Measurements from ENCODE around the gene ELF3.
"Not testable (repeated sequence)": the region's sequence is repeated elsewhere in the genome, so short reads cannot be mapped to it uniquely, and the experiment has no call there.

Gene ELF3

DNA sequence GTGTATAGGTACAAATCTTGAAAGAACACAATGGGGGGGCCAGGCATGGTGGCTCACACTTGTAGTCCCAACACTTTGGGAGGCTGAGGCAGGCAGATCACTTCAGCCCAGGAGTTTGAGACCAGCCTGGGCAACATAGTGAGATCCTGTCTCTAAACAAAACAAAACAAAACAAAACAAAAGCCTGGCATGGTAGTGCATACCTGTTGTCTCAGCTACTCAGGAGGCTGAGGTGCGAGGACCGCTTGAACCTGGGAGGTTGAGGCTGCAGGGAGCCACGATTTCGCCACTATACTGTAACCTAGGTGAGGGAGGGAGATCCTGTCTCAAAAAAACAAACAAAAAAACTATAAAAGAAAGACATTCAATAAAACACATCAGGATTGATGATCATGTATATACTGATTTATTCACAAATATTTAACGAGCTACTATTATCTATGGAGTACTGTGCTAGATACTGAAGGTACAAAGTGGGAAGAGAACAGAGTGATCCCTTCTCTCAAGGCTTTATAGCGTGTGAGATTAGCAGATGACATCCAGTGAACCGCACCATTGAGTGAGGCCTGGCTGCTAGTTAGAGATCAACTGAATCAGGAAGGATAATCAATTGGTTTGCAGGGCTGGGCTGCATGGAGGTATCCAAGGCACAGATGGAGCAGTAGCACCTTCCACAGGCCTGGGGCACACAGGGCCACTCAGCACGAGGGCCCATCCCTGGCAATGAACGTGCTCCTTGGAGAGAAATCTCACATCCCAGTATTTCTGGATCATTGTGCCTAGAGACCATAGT lies 26.4 kb downstream of the ELF3 start:
- DNase-seq: no peak

DNA sequence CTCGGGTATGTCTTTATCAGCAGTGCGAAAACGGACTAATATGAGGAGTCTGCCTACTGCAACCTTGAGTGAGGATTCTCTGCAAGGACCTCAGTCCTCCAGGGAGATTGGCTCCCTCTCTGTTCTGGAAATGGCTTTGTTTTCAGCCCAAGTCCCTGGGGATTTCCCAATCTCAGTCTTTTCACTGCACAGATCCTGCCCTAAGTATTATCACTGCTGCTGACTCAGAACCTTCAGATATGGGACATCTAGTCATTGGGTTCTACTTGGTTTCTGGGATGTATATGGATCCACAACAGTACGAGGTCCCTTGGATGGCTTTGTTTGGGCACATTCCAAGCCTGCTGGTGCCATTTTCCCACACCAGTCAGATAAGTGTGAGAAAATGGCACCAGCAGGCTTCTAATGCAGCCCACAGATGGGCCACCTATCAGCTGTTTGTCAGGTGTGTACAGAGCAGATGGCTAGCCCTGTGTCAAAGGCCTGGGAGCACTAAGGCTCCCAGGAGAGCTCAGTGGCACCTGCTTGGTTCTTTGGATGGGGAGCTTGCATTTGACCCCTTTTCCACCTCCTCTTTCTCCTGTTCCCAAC lies 27.4 kb downstream of the ELF3 start:
- no peak for DNase-seq

DNA sequence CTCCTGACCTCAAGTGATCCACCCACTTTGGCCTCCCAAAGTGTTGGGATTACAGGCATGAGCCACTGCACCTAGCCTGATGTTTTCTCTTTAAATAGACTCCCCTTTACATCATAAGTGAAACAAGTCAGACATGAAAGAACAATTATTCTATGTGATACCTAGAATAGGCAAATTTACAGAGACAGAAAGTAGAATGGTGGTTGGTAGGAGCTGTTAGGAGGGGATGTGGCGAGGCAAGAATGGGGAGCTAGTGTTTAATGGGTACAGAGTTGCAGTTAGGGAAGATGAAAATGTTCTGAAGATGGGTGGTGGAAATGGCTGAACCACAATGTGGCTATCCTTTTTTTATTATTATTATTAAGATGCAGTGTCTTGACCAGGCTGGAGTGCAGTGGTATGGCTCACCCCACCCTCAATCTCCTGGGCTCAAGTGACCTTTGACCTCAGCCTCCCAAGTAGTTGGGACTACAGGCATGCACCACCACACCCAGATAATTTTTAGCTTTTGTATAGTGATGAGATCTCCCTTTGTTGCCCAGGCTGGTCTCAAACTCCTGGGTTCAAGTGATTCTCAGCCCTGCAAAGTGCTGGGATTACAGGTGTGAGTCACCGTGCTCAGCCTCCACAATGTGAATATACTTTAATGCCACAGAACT lies 28.4 kb downstream of the ELF3 start:
- no peak for DNase-seq

DNA sequence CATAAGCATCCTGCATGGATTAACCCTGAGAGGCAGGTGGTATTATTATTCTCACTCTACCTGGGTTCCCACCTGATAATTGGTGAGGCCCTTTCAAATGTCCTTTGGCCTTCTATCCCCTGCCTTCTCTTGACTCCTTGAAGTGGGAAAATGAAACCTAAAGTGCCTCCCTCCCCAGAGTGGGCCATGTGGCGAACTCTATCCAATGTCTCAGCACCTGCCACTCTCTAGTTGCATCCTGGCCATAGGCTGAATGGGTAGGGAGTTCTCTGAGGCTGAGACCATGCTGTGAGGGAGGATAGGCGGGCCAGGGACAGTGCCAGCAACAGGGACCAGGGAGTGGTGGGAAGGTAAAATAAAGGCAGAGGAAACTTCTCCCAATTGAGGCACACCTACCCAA lies 35.3 kb downstream of the ELF3 start:
- no peak for DNase-seq

DNA sequence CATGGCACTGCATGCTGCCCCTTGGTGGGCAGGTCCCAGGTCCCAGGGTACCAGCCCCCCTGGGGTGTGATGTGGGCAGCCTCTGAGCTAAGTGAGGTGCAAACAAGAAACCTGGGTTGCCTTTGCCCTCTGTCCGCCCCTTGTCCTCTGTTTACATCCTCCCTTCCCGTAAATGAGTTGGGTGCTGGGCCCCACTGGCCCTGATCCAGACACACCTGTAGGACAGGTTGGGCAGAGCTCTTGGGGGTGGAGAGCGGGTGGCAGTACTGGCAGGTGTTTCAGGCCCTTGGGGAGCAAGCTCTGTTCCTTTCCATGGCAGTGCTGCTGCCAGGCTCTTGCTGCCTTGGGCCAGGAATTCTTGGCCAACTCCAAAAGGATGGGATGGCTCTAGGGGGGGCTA lies 35.8 kb downstream of the ELF3 start:
- DNase-seq: no peak

DNA sequence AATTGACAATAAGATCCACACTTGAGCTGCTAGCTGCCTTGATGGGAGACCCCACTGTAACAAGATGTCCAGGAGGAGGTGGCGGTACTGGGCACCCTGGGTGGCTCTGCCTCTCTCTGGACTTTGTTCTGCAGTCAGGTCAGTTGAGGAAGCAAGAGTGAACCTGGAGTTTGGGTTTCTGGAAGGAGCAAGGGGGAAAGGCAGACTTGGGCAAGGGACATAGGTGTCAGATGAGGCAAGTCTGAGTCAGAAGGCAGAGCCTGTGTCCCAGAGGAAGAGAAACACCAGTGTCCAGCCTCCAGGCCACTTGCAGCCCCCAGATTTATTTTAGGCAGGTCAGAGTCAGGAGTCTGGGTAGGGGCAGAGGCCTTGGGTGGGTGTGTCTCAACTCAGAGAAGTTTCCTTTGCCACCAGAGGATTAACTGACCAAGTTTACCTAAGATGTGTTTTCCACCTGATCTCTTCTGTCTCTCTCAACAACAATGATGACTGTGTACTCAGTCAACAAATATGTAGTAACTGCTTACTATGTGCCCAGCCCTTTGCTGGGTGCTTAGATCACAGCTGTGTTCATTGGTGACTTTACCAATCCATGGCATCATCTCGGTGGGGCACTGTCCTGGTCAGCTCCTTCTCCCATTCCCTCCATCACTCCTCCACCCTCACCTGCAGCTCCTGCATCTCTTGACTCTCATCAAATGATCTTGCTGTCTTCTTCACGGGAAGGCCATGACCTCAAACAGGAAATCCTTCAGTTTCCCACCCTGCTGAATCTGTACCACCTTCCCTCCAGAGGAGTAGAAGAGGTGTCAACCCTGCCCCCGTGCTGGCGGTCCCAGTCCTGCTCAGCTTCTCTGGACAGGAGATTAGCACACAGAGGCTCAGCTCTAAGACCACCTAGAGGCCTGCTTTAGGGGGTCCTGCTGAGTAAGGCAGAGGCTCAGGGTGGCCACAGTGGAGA lies 36.6 kb downstream of the ELF3 start:
- no peak for DNase-seq

DNA sequence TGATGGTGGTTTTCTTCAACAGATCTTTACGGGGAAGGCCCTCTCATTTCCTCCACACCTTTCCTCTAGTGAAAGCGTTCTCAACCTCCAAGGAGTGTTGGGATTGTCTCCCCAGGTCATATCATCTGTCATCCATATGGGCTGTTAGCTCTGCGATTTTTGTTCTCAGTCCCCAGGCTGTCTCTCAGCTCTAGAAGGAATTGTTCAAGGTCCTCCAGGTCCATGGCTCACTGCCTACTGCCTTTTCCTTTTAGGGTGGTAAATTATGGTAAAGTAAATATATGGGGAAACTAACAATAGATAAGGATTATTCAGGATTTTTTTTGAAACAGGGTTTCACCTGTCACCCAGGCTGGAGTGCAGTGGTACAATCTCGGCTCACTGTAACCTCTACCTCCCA lies 37.6 kb downstream of the ELF3 start:
- DNase-seq: no peak

DNA sequence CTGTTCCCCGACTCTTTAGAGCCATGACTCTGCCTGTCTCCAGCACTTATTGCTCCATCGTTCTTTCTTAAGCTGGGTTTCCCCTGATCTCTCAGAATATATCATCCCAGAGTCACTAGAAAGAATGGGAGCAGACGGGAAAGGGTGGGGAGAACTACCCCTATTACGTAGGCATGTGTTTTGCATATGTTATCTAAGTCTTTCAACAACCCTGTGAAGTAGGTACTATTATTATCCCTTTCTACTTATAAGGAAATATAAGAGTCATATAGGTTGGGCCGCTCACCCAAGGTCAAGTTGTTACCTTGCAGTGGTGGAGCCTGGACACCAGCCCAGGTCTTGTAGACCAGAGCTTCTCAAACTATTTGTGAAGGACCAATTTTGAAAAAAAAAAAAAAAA lies 38.7 kb downstream of the ELF3 start:
- no peak for DNase-seq

DNA sequence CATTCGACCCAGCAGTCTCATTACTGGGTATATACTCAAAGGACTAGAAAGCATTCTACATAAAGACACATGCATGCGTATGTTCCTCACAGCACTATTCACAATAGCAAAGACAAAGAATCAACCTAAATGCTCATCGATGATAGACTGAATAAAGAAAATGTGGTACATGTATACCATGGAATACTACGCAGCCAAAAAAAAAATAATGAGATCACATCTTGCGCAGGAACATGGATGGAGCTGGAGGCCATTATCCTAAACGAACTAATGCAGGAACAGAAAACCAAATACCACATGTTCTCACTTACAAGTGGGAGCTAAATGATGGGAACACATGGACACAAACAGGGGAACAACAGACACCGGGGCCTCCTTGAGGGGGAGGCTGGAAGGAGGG lies 43.7 kb downstream of the ELF3 start:
- no peak for DNase-seq

DNA sequence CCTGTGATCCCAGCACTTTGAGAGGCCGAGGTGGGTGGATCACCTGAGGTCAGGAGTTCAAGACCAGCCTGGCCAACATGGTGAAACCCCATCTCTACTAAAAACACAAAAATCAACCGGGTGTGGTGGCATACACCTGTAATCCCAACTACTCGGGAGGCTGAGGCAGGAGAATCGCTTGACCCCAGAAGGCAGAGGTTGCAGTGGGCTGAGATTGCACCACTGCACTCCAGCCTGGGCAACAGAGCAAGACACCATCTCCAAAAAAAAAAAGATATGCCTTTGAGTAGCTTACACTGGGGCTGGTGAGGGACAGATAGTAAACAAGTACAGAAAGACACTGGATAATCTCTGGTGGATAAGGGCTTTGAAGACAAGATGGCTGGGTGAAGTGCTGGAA lies 44.3 kb downstream of the ELF3 start:
- DNase-seq: not testable (repeated sequence)

DNA sequence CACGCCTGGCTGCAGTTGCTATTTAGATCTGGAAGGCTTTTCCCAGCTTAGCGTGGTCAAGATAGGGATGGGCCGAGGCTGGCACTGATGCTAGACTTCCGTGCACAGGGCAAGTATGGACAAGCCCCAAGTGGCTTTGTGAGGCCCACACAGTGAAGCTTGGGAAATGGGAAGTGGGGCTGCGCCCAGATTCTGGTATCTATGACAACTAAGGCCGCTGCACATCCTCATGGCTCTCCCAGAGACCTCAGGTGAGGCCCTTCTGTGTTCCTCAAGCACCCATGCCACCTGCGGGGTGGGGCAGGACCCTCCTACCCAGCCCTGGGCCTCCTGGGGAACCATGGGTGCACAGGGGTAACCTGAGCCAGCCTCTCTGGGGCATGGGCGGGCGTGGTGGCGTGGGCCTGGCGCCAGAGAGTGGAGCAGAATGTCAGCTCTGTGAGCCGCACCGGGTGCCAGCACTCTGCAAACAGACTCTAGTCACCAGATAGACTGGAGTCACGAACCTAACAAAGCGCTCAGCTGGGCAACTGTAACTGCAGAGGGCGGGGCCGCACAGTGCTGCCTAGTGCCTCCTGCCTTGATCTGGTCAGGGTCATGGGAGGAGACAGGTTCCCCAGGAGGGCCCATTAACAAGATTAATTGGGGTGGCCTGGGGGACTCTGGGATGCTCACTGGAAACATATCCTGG lies 46.4 kb downstream of the ELF3 start:
- DNase-seq: no peak

DNA sequence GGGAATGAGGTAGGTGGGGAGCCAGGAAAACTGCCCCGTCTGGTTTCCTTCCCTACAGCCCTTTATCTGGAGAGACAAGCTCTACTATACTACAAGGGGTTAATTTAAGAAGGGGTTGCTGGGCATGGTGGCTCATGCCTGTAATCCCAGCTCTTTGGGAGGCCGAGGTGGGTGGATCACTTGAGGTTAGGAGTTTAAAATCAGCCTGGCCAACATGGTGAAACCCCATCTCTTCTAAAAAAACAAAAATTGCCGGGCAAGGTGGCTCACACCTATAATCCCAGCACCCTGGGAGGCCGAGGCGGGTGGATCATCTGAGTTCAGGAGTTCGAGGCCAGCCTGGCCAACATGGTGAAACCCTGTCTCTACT lies 46.9 kb downstream of the ELF3 start:
- DNase-seq: not testable (repeated sequence)

DNA sequence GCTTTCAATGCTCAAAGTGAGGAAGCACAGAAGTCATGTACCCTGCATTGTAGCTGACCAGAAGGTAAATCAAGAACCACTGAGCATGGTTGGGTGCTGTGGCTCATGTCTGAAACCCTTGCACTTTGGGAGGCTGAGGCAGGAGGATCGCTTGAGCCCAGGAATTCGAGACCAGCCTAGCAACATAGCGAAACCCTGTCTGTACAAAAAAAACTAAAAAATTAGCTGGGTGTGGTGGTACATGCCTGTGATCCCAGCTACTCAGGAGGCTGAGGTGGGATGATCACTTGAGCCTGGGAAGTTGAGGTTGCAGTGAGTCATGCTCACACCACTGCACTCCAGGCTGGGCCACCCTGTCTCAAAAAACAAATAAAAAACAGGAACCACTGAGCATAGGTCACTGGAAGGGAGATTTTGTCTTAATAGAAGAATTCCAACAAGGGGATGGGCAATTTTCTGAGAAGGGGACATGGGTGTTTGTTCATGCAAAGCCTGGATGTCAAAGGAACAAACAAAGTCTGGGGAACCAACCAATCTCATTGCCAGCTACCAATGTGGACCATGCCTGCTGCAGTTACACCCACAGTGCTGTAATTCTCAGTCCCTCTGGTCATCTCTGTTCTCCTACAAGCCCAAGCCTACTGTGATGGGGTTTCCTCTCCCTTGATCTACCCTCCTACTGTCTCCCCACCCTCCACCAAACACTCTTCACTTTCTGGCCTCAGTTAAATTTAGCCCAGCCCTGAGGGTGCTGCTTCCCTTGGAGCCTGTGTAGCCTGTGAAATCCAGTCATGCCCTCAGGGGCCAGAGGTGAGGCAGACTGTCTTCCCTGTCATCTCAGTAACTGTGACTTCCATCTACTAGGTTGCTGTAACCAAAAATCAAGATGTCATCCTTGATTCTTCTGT lies 47.9 kb downstream of the ELF3 start:
- no peak for DNase-seq

DNA sequence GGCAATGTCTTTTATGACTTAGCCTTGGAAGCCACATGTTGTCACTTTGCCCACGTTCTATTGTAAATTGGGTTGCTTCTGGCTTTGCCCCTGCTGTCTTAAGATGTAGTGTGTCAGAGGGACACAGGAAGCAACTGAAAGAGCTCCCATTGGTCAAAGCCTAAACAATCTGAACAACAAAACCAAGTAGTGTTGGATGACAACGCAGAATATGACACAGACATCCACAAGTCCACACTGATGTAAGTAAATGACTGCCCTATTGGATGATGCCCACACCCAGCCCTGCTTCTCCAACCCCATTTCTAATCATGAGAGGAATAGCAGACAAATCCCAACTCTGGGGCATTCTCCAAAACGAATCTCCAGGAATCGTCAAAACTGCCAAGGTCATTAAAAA lies 50.7 kb downstream of the ELF3 start:
- DNase-seq: no peak

DNA sequence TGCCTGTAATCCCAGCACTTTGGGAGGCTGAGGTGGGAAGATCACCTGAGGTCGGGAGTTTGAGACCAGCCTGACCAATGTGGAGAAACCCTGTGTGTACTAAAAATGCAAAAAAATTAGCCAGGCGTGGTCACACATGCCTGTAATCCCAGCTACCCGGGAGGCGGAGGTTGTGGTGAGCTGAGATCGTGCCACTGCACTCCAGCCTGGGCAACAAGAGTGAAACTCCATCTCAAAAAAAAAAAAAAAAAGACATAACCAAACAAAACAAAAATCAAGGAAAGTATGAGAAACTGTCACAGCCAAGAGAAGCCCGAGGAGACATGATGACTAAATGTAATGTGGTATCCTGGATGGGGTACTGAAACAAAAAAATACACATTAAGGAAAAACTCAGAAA lies 51.4 kb downstream of the ELF3 start:
- not testable (repeated sequence) for DNase-seq

DNA sequence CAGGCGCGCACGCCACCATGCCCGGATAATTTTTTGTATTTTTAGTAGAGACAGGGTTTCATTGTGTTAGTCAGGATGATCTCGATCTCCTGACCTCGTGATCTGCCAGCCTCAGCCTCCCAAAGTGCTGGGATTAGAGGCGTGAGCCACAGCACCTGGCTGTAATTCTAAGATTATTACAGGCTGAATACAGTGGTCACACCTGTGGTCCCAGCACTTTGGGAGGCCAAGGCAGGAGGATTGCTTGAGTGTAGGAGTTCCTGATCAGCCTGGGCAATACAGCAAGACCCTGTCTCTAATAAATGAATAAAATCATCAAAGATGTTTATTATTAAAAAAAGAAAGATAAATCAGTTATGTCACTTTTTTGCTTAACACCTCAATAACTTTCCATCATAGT lies 52.2 kb downstream of the ELF3 start:
- DNase-seq: not testable (repeated sequence)

DNA sequence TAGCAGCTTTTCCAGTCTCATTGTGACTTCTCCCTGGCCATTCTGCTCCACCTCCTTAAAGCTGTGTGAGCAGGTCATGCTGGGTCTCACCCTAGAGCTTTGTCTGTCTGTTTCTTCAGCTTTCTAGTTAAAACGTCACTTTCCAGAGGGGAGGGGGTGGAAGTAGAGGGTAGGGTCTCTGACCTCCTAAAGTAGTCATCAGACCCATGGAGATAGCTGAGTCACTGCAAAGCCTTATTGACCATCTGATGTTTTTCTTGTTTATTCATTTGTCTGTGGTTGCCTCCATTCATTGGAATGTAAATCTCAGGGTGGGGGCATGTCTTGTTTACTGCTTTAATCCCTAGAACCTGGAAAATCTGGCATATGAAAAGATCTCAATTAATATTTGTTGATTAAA lies 52.7 kb downstream of the ELF3 start:
- no peak for DNase-seq

DNA sequence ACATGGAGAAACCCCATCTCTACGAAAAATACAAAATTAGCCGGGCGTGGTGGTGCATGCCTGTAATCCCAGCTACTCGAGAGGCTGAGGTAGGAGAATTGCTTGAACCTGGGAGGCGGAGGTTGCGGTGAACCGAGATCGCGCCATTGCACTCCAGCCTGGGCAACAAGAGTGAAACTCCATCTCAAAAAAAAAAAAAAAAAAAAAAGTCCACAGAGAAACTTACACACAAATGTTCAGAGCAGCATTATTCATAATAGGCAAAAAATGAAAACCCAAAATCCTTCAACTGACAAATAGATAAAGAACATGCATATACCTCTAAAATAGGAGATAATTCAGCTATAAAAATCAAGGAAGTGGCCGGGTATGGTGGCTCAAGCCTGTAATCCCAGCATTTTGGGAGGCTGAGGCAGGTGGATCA lies 54.5 kb downstream of the ELF3 start:
- DNase-seq: not testable (repeated sequence)

Measured in activated T-cell treated with anti-CD3 and anti-CD28 coated beads, Interleukin-2, amount 50 U/mL, for 1 hour (primary cell).